ENCODE measurements around the gene ADIPOR2. TPM values are rescaled to one million over a fixed set of nuclear protein-coding genes. Genes with fewer than 3 reads are reported as not detected.

Gene ADIPOR2
- total RNA-seq, 2 experiments from 2014 or later, result 24.7 to 51.1 TPM

GRCh38 chr12:1738446-1738845 is 47.6 kb downstream of the ADIPOR2 start:
- CTCF ChIA-PET (ENCODE audit: unreplicated experiment), result no interaction called here
- peaks cover 16% of the 10 kb centered on the region for H3K4me1 ChIP-seq (ENCODE audit: insufficient read depth, low read length, poor library complexity, severe bottlenecking)
- no TSS peak for BruUV-seq (replicated peaks)

DNA sequence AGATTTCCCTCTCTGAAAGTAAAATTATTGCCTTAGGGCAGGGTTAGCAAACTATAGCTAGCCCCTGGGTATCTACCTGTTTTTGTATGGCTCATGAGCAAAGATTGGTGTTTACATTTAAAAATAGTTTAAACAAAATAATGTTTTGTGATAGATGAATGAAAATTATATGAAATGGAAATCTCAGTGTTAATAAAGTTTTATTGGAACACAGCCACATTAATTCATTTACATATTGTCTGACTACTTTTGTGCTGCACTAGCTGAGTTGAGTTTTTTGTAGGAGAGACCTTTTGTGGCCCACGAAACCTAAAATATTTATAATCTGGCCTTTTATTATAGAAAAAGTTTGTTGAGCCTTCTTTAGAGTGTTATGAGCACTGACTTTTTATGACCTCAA is 48.5 kb downstream of the ADIPOR2 start:
- DNase-seq (ENCODE audit: low spot score), result no peak
- H2AFZ ChIP-seq (ENCODE audit: low read length), result no peak overlapping the region
- H3K9me3 ChIP-seq (ENCODE audit: low read length), result no peaks in the 10 kb centered on the region; the same call in 1 of the 2 replicates
- peaks cover 14% of the 10 kb centered on the region for H3K36me3 ChIP-seq (ENCODE audit: insufficient read depth, low read length)
- H3K4me3 ChIP-seq (ENCODE audit: low read depth, low read length, poor library complexity, severe bottlenecking), result no peak overlapping the region
- no peak overlapping the region for H3K4me2 ChIP-seq (ENCODE audit: low read length)
- no TSS peak for BruUV-seq (replicated peaks)
- H3K27ac ChIP-seq (ENCODE audit: low read depth, low read length, poor library complexity, severe bottlenecking), result no peak overlapping the region
- H3K4me1 ChIP-seq (ENCODE audit: insufficient read depth, low read length, poor library complexity, severe bottlenecking), result peaks cover 16% of the 10 kb centered on the region
- POLR2A ChIA-PET, result interaction anchor here (0.7 to 1.2 kb wide), 2 partner anchors 13 to 834 kb away, joined by 3 to 4 read pairs; no protein-coding TSS in a partner anchor
- intact Hi-C loops (cut with micrococcal nuclease; ENCODE audit: unreplicated experiment), result no loop called here
- H3K9me2 ChIP-seq (ENCODE audit: insufficient read depth, low read length), result no peaks in the 10 kb centered on the region
- no peak for TF ChIP-seq CTCF (conservative IDR thresholded peaks at IDR 0.05; ENCODE audit: low read length)
- no peak for TF ChIP-seq EZH2phosphoT487 (IDR thresholded peaks at IDR 0.05; ENCODE audit: borderline replicate concordance, low read depth, low read length)
- peaks cover 68% of the 10 kb centered on the region for H3K79me2 ChIP-seq (ENCODE audit: insufficient read depth, low read depth, low read length)
- peaks cover 16% of the 10 kb centered on the region; the same call in 1 of the 2 replicates for H4K20me1 ChIP-seq (ENCODE audit: insufficient read depth, low read length)
- CTCF ChIA-PET (ENCODE audit: unreplicated experiment), result no interaction called here

More at GRCh38 chr12:1738446-1738845, 47.6 kb downstream of the ADIPOR2 start:
- no peak overlapping the region for H2AFZ ChIP-seq (ENCODE audit: low read length)
- POLR2A ChIA-PET, result interaction anchor here (0.6 to 1.2 kb wide), 2 partner anchors 14 to 31 kb away, joined by 3 read pairs; no protein-coding TSS in a partner anchor
- no peak for DNase-seq (ENCODE audit: low spot score)
- H3K36me3 ChIP-seq (ENCODE audit: insufficient read depth, low read length), result peaks cover 8% of the 10 kb centered on the region; the same call in 1 of the 2 replicates
- TF ChIP-seq CTCF (conservative IDR thresholded peaks at IDR 0.05; ENCODE audit: low read length), result no peak
- TF ChIP-seq EZH2phosphoT487 (IDR thresholded peaks at IDR 0.05; ENCODE audit: borderline replicate concordance, low read depth, low read length), result no peak
- no peak overlapping the region for H3K27ac ChIP-seq (ENCODE audit: low read depth, low read length, poor library complexity, severe bottlenecking)
- peaks cover 65% of the 10 kb centered on the region for H3K79me2 ChIP-seq (ENCODE audit: insufficient read depth, low read depth, low read length)
- H3K4me3 ChIP-seq (ENCODE audit: low read depth, low read length, poor library complexity, severe bottlenecking), result no peak overlapping the region
- H3K9me2 ChIP-seq (ENCODE audit: insufficient read depth, low read length), result no peaks in the 10 kb centered on the region
- intact Hi-C loops (cut with micrococcal nuclease; ENCODE audit: unreplicated experiment), result no loop called here
- H3K9me3 ChIP-seq (ENCODE audit: low read length), result no peaks in the 10 kb centered on the region
- no peak overlapping the region for H3K4me2 ChIP-seq (ENCODE audit: low read length)
- H4K20me1 ChIP-seq (ENCODE audit: insufficient read depth, low read length), result peaks cover 16% of the 10 kb centered on the region; the same call in 1 of the 2 replicates
